Middle frontal gyrus (tissue), 1 donor: ENCODE results near the gene ENTPD5.
A peak's percentile ranks its signal among the peaks of the same experiment; 100 is the strongest.

Experiments
- DNase-seq: peaks from one replicate; pipeline ENCODE4 v3.0.0-alpha.2; 2015; ENCODE audit warnings: low spot score; ENCODE audit errors: extremely low spot score

ENTPD5 gene, protein sequence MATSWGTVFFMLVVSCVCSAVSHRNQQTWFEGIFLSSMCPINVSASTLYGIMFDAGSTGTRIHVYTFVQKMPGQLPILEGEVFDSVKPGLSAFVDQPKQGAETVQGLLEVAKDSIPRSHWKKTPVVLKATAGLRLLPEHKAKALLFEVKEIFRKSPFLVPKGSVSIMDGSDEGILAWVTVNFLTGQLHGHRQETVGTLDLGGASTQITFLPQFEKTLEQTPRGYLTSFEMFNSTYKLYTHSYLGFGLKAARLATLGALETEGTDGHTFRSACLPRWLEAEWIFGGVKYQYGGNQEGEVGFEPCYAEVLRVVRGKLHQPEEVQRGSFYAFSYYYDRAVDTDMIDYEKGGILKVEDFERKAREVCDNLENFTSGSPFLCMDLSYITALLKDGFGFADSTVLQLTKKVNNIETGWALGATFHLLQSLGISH

DNA sequence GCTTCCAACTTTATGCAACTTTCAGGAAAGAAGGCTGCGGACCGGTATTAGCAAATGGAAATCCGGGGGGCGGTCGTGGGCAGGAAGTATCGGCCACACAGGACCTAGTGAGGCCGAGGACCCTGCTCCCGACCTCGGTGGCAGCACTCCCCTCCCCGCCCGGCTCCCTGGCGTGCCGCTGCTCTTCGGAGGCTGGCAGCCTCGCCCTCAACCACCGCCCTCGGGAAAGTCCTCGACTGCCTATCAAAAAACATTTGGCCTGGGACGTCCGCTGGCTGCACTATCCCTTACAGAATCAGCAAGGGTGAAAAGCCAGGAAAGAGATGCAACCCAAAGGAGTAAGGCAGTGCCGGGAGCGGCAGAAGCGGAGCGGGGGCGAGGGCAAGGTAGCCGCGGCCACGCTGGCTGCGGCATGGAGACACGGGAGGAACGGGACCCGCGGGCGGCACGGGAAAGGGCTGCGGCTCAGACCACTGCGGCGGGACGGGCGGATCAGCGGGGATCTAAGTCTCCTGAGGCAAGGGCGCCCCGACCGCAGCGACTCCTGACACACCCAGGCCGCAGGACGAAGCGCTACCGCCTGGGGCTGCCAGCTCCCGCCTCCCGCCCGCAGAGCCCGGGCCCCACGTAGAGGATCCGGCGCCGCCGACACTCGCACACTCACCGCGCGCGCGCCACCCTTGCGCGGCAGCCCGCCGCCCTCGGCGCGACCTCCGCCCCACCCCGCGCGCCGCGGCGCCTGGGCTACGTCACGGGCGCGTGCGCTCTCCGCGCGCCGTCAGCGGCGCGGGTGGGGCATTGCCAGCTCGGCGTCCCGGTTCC is at the start of gene ENTPD5, which contains the start of gene BBOF1:
TSS of gene ENTPD5 (minus strand) at position 703 of the 822 bp plus-strand sequence. CDS start 31,186 bp downstream, outside the sequence.
TSS of gene BBOF1 (plus strand) at position 764 of the 822 bp plus-strand sequence. CDS start 130 bp downstream, outside the sequence.
- DNase-seq, result peak; percentile 81

DNA sequence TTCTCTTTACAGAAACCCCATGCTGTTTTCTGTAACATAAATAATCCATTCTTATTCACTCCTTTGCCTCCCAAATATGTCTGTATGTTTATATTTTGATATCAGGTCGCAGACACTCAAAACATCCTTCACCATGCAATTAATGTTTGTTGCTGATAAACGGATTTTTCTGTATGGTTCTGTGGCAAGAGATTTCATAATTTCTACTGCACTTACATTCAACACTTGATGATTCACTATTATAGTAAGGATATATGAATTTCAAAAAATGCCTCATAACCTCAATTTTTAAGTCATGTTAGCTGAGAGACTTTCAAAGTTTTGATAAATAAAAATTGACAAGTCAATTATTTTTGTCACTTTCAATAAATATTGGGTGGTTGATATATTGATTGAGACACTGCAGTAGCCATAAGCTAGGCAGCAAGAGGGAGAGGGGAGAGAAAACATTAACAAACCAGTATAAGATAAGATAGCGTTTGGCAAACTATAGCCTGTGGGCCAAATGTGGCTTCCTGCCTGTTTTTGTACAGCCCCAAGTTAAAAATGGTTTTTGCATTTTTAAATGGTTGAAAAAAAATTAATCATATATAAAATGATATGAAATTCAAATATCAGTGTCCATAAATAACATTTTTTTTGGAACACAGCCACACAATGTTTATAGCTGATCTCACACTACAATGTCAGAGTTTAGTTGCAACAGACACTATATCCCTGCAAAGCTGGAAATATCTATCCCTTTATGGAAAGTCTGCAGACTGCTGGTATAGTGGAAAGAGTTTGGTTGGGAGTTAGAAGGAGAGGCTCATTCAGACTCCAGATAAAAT is 46.9 kb upstream of the ENTPD5 start:
- no peak for DNase-seq

- DNase-seq, result no peak
These were observed 45.8 kb upstream of the ENTPD5 start for GRCh38 chr14:74064883-74065282.

- no peak for DNase-seq
These were observed 45.3 kb upstream of the ENTPD5 start for GRCh38 chr14:74064426-74064825.

GRCh38 chr14:74062809-74063150 is 43.7 kb upstream of the ENTPD5 start:
- no peak for DNase-seq

- DNase-seq, result no peak
These were observed 30.9 kb upstream of the ENTPD5 start for GRCh38 chr14:74049876-74050495.

- DNase-seq, result no peak
These were observed 29.2 kb upstream of the ENTPD5 start for GRCh38 chr14:74048281-74048680.

DNA sequence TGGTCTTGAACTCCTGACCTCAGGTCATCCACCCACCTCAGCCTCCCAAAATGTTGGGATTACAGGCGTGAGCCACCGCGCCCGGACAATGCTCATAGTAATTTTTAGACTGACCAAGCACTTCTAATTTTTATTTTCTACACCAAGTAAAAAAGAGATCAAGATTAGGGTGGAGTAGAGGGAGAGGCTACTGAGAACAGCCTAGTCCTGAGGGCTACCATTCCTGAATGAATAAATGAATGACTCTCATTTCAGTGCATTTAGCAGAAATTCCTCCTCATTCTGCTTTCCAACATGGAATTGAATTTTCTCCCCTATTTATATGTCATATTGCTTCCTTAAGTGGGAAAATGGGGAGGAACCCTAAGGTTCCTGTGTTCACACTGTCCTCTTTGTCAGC is 26.4 kb upstream of the ENTPD5 start:
- no peak for DNase-seq

DNA sequence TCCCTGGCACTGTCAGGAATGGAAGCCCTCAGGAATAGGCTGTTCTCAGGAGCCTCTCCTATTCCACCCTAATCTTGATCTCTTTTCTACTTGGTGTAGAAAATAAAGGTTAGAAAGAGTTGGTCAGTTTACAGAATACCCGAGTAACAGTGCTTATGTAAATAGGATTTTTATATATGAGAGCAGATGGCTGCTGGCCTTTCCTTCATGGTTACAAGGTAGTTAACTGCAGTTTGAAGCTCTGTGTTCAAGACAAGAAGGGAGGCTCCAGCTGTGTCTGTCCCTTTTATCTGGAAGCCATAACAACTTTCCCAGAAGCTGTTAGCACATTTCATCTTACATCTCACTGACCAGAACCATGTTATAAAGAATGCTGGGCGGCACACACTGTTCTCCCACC is 23.2 kb upstream of the ENTPD5 start:
- no peak for DNase-seq

GRCh38 chr14:74038020-74038859 is 19.2 kb upstream of the ENTPD5 start:
- DNase-seq, result no peak

DNA sequence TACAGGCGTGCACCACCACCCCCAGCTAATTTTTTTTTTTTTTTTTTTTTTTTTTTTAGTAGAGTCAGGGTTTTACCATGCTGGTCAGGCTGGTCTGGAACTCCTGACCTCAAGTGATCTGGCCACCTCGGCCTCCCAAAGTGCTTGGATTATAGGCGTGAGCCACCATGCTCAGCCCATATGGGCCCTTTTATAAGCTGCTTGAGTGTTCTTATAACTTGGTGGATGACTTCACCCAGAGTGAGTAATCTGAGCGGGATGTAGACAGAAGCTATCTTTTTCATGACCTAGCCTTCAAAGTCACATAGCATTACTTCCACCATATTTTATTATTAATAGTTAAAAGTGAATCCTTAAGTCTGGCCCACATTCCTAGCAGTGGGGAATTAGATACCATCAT is 16.5 kb upstream of the ENTPD5 start:
- no peak for DNase-seq

DNA sequence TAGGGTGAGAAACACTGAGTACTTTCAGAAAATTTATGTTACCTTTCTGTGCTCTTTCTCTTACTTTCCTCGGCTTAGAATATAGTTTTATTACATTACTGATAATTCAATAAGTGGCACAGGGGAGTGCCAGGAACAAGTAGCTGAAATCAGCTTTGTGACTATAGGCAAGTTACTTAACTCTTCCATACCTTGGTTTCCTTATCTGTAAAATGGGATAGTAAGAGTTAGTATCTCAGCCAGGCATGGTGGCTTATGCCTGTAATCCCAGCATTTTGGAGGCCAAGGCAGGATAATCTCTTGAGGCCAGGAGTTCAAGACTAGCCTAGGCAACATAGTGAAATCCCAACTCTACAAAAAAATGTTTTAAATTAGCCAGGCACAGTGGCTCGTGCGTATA is 15.5 kb upstream of the ENTPD5 start:
- no peak for DNase-seq

GRCh38 chr14:74029136-74029535 is 10.0 kb upstream of the ENTPD5 start:
- no peak for DNase-seq

GRCh38 chr14:74022346-74022745 is 3.3 kb upstream of the ENTPD5 start:
- DNase-seq, result no peak

DNA sequence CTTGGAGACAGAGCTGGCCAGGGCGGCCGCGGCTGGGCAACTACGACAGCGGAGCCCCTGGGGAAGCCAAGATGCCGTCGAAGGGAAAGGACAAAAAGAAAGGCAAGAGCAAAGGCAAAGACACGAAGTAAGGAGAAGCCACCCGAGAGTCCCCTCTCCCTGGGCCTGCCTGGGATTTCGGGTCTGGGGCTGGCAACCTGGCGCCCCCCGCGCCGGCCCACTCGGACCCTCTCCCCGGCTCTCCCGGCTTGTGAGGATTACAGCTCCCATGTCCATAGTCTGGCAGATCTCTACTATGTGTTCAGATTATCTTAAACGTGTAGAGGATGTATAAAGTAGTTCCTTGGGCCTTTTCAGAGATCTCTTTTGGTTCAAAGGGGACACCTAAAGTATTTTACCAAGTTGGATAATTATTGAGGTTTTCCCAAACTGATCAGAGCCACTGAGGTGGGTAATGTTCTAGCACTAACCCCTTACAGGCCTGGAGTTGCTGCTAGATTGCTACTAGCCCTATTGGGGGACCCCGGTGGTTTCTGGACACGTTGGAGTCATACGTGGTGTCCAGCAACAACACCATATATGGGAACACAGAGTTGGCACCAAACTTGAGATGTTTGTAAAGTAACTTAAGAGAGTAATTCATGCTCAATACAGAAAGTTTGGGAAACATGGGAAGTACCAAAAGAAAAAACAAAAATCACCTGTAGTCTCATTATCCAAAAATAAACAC is 485 bp upstream of the ENTPD5 start:
- no peak for DNase-seq

GRCh38 chr14:74018174-74018585 is 908 bp downstream of the ENTPD5 start:
- DNase-seq, result no peak

- no peak for DNase-seq
These were observed 3.1 kb downstream of the ENTPD5 start for GRCh38 chr14:74015963-74016362.

GRCh38 chr14:74015176-74015575 is 3.9 kb downstream of the ENTPD5 start:
- no peak for DNase-seq

- no peak for DNase-seq
These were observed 4.8 kb downstream of the ENTPD5 start for GRCh38 chr14:74014299-74014698.
